Measurements from ENCODE around the gene LNPK. TPM values are rescaled to one million over a fixed set of nuclear protein-coding genes. Genes with fewer than 3 reads are reported as not detected.
"Not testable (repeated sequence)": the region's sequence is repeated elsewhere in the genome, so short reads cannot be mapped to it uniquely, and the experiment has no call there.

Gene LNPK
- polyA plus RNA-seq, 1 donor from 2014 or later: 46.7 TPM

DNA sequence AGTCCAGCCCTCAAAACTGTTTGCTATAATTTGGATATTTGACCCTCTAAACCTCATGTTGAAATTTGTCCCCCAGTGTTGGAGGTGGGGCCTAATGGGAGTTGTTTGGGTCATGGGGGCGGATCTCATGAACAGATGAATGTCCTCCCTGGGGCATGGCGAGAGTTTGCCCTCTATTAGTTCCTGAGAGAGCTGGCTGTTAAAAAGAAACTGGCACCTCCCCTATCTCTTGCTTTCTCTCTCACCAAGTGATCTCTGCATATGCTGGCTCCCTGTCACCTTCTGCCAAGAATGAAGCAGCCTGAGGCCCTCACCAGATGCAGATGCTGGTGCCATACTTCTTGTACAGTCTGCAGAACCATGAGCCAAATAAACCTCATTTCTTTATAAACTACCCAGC, 12.0 kb downstream of the LNPK start:
- no peak overlapping the region for H3K27ac ChIP-seq (ENCODE audit: low read length)
- H2AFZ ChIP-seq (ENCODE audit: low read depth, low read length): no peak overlapping the region
- peaks cover 11% of the 10 kb centered on the region for H3K79me2 ChIP-seq (replicated peaks; ENCODE audit: insufficient read depth, low read length)
- H3K27me3 ChIP-seq (ENCODE audit: insufficient read depth, low read depth, low read length): no peaks in the 10 kb centered on the region
- H3K36me3 ChIP-seq (ENCODE audit: insufficient read depth, low read length): no peaks in the 10 kb centered on the region
- no peaks in the 10 kb centered on the region for H4K20me1 ChIP-seq (ENCODE audit: insufficient read depth)
- TF ChIP-seq SMC3 (conservative IDR thresholded peaks at IDR 0.05; ENCODE audit: poor library complexity): no peak
- no peak for TF ChIP-seq RAD21 (conservative IDR thresholded peaks at IDR 0.05)
- TF ChIP-seq, protein P1, sequence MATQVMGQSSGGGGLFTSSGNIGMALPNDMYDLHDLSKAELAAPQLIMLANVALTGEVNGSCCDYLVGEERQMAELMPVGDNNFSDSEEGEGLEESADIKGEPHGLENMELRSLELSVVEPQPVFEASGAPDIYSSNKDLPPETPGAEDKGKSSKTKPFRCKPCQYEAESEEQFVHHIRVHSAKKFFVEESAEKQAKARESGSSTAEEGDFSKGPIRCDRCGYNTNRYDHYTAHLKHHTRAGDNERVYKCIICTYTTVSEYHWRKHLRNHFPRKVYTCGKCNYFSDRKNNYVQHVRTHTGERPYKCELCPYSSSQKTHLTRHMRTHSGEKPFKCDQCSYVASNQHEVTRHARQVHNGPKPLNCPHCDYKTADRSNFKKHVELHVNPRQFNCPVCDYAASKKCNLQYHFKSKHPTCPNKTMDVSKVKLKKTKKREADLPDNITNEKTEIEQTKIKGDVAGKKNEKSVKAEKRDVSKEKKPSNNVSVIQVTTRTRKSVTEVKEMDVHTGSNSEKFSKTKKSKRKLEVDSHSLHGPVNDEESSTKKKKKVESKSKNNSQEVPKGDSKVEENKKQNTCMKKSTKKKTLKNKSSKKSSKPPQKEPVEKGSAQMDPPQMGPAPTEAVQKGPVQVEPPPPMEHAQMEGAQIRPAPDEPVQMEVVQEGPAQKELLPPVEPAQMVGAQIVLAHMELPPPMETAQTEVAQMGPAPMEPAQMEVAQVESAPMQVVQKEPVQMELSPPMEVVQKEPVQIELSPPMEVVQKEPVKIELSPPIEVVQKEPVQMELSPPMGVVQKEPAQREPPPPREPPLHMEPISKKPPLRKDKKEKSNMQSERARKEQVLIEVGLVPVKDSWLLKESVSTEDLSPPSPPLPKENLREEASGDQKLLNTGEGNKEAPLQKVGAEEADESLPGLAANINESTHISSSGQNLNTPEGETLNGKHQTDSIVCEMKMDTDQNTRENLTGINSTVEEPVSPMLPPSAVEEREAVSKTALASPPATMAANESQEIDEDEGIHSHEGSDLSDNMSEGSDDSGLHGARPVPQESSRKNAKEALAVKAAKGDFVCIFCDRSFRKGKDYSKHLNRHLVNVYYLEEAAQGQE (IDR thresholded peaks at IDR 0.05; ENCODE audit: borderline replicate concordance): no peak
- no peak for TF ChIP-seq EP300 (conservative IDR thresholded peaks at IDR 0.05; ENCODE audit: poor library complexity, severe bottlenecking)
- TF ChIP-seq TAF1 (IDR thresholded peaks at IDR 0.05; ENCODE audit: low read depth): no peak
- TF ChIP-seq EZH2 (IDR thresholded peaks at IDR 0.05; ENCODE audit: borderline replicate concordance, insufficient read depth, low read length, poor library complexity, severe bottlenecking): no peak
- no peak for TF ChIP-seq MXI1 (conservative IDR thresholded peaks at IDR 0.05; ENCODE audit: poor library complexity, severe bottlenecking)
- TF ChIP-seq, protein P2, sequence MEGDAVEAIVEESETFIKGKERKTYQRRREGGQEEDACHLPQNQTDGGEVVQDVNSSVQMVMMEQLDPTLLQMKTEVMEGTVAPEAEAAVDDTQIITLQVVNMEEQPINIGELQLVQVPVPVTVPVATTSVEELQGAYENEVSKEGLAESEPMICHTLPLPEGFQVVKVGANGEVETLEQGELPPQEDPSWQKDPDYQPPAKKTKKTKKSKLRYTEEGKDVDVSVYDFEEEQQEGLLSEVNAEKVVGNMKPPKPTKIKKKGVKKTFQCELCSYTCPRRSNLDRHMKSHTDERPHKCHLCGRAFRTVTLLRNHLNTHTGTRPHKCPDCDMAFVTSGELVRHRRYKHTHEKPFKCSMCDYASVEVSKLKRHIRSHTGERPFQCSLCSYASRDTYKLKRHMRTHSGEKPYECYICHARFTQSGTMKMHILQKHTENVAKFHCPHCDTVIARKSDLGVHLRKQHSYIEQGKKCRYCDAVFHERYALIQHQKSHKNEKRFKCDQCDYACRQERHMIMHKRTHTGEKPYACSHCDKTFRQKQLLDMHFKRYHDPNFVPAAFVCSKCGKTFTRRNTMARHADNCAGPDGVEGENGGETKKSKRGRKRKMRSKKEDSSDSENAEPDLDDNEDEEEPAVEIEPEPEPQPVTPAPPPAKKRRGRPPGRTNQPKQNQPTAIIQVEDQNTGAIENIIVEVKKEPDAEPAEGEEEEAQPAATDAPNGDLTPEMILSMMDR (IDR thresholded peaks at IDR 0.05; ENCODE audit: poor library complexity, severe bottlenecking): no peak
- TF ChIP-seq POLR2AphosphoS5 (IDR thresholded peaks at IDR 0.05): no peak
- H3K4me3 ChIP-seq (ENCODE audit: low read length): no peak overlapping the region
- H3K9me2 ChIP-seq (ENCODE audit: insufficient read depth, low read length): no peaks in the 10 kb centered on the region
- no peaks in the 10 kb centered on the region for H3K9me3 ChIP-seq (ENCODE audit: low read length)
- H3F3A ChIP-seq (ENCODE audit: insufficient read depth, low read length, poor library complexity, severe bottlenecking): no peaks in the 10 kb centered on the region
- H3K4me2 ChIP-seq (ENCODE audit: low read length): no peak overlapping the region
- no peak overlapping the region for H3K9ac ChIP-seq (ENCODE audit: low read length)

DNA sequence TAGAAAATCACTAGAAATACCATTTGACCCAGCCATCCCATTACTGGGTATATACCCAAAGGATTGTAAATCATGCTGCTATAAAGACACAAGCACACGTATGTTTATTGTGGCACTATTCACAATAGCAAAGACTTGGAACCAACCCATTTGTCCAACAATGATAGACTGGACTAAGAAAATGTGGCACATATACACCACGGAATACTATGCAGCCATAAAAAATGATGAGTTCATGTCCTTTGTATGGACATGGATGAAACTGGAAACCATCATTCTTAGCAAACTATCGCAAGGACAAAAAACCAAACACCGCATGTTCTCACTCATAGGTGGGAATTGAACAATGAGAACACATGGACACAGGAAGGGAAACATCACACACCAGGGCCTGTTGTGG, 14.9 kb downstream of the LNPK start:
- H2AFZ ChIP-seq (ENCODE audit: low read depth, low read length); H4K20me1 ChIP-seq (ENCODE audit: insufficient read depth); H3K9me2 ChIP-seq (ENCODE audit: insufficient read depth, low read length); H3K27ac ChIP-seq (ENCODE audit: low read length); H3K36me3 ChIP-seq (ENCODE audit: insufficient read depth, low read length); H3K4me3 ChIP-seq (ENCODE audit: low read length); H3K79me2 ChIP-seq (replicated peaks; ENCODE audit: insufficient read depth, low read length); H3K9ac ChIP-seq (ENCODE audit: low read length); H3F3A ChIP-seq (ENCODE audit: insufficient read depth, low read length, poor library complexity, severe bottlenecking); H3K27me3 ChIP-seq (ENCODE audit: insufficient read depth, low read depth, low read length); H3K9me3 ChIP-seq (ENCODE audit: low read length); H3K4me2 ChIP-seq (ENCODE audit: low read length): not testable (repeated sequence)

DNA sequence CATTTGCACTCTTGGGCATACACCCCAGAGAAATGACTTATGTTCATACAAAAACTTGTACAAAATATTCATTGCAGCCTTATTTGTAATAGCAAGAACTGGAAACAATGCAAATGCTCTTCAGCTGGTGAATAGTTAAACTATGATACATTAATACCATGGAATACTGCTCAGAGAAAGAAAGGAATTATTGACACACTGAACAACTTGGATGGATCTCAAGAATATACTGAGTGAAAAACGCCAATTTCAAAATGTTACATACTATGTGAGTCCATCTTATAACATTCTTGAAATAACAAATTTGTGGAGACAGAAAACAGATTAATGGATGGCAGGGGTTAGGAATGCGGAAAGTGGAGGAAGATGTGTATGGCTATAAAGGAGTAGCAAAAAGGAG, 17.2 kb downstream of the LNPK start:
- Histone ChIP-seq H2AFZ (ENCODE audit: low read depth, low read length) (no peak overlapping the region), H3K9me2 (ENCODE audit: insufficient read depth, low read length) (no peaks in the 10 kb centered on the region), H3K4me3 (ENCODE audit: low read length) (no peak overlapping the region), H3K9ac (ENCODE audit: low read length) (no peak overlapping the region), H4K20me1 (ENCODE audit: insufficient read depth) (no peaks in the 10 kb centered on the region), H3K79me2 (replicated peaks; ENCODE audit: insufficient read depth, low read length) (peaks cover 3% of the 10 kb centered on the region), H3K27ac (ENCODE audit: low read length) (no peak overlapping the region), H3F3A (ENCODE audit: insufficient read depth, low read length, poor library complexity, severe bottlenecking) (no peaks in the 10 kb centered on the region), H3K9me3 (ENCODE audit: low read length) (no peaks in the 10 kb centered on the region), H3K4me2 (ENCODE audit: low read length) (no peak overlapping the region), H3K36me3 (ENCODE audit: insufficient read depth, low read length) (no peaks in the 10 kb centered on the region), H3K27me3 (ENCODE audit: insufficient read depth, low read depth, low read length) (no peaks in the 10 kb centered on the region)
- no peak for TF ChIP-seq RAD21 (conservative IDR thresholded peaks at IDR 0.05)
- no peak for TF ChIP-seq TAF1 (IDR thresholded peaks at IDR 0.05; ENCODE audit: low read depth)
- no peak for TF ChIP-seq EP300 (conservative IDR thresholded peaks at IDR 0.05; ENCODE audit: poor library complexity, severe bottlenecking)
- TF ChIP-seq MXI1 (conservative IDR thresholded peaks at IDR 0.05; ENCODE audit: poor library complexity, severe bottlenecking): no peak
- TF ChIP-seq, protein P1 (IDR thresholded peaks at IDR 0.05; ENCODE audit: borderline replicate concordance): no peak
- TF ChIP-seq SMC3 (conservative IDR thresholded peaks at IDR 0.05; ENCODE audit: poor library complexity): no peak
- TF ChIP-seq, protein P2 (IDR thresholded peaks at IDR 0.05; ENCODE audit: poor library complexity, severe bottlenecking): no peak
- no peak for TF ChIP-seq EZH2 (IDR thresholded peaks at IDR 0.05; ENCODE audit: borderline replicate concordance, insufficient read depth, low read length, poor library complexity, severe bottlenecking)
- TF ChIP-seq POLR2AphosphoS5 (IDR thresholded peaks at IDR 0.05): no peak
